Measurements from ENCODE around the gene PACC1.

DNA sequence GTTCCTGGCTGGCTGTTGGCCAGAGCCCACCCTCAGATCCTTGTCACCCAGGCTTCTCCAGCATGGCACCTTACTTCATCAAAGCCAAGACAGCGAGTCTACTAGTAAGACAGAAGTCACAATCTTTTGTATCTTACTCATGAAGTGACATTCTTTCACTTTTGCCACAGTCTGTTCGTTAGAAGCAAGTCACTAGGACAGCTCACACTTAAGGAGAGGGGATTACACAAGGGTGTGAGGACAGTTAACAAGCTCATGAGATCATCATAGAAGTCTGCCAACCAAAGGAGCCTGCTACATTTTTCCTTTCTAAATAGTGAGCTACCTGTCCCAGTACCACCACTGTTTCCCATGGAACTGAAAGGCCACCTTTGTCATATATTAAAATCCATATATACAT is 61.5 kb downstream of the PACC1 start:
- TF ChIP-seq, protein P1, sequence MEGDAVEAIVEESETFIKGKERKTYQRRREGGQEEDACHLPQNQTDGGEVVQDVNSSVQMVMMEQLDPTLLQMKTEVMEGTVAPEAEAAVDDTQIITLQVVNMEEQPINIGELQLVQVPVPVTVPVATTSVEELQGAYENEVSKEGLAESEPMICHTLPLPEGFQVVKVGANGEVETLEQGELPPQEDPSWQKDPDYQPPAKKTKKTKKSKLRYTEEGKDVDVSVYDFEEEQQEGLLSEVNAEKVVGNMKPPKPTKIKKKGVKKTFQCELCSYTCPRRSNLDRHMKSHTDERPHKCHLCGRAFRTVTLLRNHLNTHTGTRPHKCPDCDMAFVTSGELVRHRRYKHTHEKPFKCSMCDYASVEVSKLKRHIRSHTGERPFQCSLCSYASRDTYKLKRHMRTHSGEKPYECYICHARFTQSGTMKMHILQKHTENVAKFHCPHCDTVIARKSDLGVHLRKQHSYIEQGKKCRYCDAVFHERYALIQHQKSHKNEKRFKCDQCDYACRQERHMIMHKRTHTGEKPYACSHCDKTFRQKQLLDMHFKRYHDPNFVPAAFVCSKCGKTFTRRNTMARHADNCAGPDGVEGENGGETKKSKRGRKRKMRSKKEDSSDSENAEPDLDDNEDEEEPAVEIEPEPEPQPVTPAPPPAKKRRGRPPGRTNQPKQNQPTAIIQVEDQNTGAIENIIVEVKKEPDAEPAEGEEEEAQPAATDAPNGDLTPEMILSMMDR (IDR thresholded peaks at IDR 0.05): no peak
- TF ChIP-seq POLR2A (IDR thresholded peaks at IDR 0.05): no peak
